Psoas muscle (tissue), 8 donors: ENCODE measurements around the gene DAPK3. TPM values are rescaled to one million over a fixed set of nuclear protein-coding genes. Genes with fewer than 3 reads are reported as not detected.
"Not testable (repeated sequence)": the region's sequence is repeated elsewhere in the genome, so short reads cannot be mapped to it uniquely, and the experiment has no call there.

Source experiments
- ATAC-seq, 4 donors: fragments of 200-7000 bp; cut with Tn5 transposase; one replicate each; pipeline ENCODE4 v1.9.1; 2020; ENCODE audit warnings: moderate library complexity in 3 of 4, mild to moderate bottlenecking in 2 of 4
- DNase-seq, 2 donors: peaks; one replicate each; pipeline ENCODE4 v3.0.0-alpha.2; 2020
- H3K27ac ChIP-seq: fragments of 200-600 bp; one replicate; pipeline ENCODE4 v1.8.0; 2022
- H3K27me3 ChIP-seq, 3 donors: fragments of 200-600 bp in 1 of 3; one replicate each; pipeline versions ENCODE4 v1.6.1 to v1.8.0; 2013 to 2022; ENCODE audit warnings: low read length in 2 of 3, mild to moderate bottlenecking in 2 of 3, moderate library complexity in 1 of 3; ENCODE audit not compliant: insufficient read depth in 3 of 3
- H3K36me3 ChIP-seq, 2 donors: fragments of 200-600 bp in 1 of 2; one replicate each; pipeline versions ENCODE4 v1.6.1 to v1.8.0; 2013 to 2022; ENCODE audit warnings: low read depth in 1 of 2, mild to moderate bottlenecking in 1 of 2, moderate library complexity in 1 of 2; ENCODE audit not compliant: insufficient read depth in 1 of 2
- H3K4me1 ChIP-seq: fragments of 200-600 bp; one replicate; pipeline ENCODE4 v1.8.0; 2022
- H3K4me3 ChIP-seq: fragments of 200-600 bp; one replicate; pipeline ENCODE4 v1.8.0; 2022; ENCODE audit warnings: mild to moderate bottlenecking
- H3K9me3 ChIP-seq: fragments of 200-600 bp; one replicate; pipeline ENCODE4 v1.8.0; 2022
- WGBS, 3 donors: extraction: QIAGEN DNeasy Blood & Tissue Kit; methylation state at CpG; one replicate each; pipeline versions ENCODE4 v1.1.6 to v1.1.7; 2013; 5-methylcytosine and 5-hydroxymethylcytosine counted together
- intact Hi-C, 2 donors: fragments of 100-400 bp; cut with DNase I; formaldehyde crosslinking; loops; one replicate each; pipeline versions ENCODE4 v1.11.0 to v1.14.2; 2022
- polyA plus RNA-seq, 3 donors: library from polyadenylated mRNA; stranded (reverse); fragments of 200-250 nt; gene quantifications; one replicate each; pipeline ENCODE4 v1.2.3, GENCODE V29; 2013
- total RNA-seq, 4 donors: library from RNA; stranded (reverse); fragmentation: NEBNext Ultra II Directional in 2 of 4; extraction: Animal tissue kit (Norgen Biotek cat#: 25700) in 2 of 4; gene quantifications; one replicate each; pipeline versions ENCODE4 v1.2.1 to v1.2.4, GENCODE V29; 2021 to 2023
- TF ChIP-seq, protein P1 (sequence below): fragments of 200-600 bp; IDR thresholded peaks from one replicate; pipeline ENCODE4 v1.8.0; 2022; ENCODE audit warnings: antibody characterized with exemption
- donor health status: healthy with polysubstance abuse.
- donor health status: DM: no; HTN: no; CAD: no; lungs with moderate emphysema.
- donor health status: Bipolar disorder and iron deficiency.
- donor health status: healthy.
- donor health status: DM: yes; HTN: yes; CAD: no.
- donor health status: DM: no; HTN: no; CAD: no.
- donor health status: DM: no; HTN: no; CAD: no.
- donor health status: DM: yes; HTN: yes; CAD: no.

DAPK3 gene
- total and polyA plus RNA-seq, 7 donors: 92.6 to 176 (median 142) TPM

DNA sequence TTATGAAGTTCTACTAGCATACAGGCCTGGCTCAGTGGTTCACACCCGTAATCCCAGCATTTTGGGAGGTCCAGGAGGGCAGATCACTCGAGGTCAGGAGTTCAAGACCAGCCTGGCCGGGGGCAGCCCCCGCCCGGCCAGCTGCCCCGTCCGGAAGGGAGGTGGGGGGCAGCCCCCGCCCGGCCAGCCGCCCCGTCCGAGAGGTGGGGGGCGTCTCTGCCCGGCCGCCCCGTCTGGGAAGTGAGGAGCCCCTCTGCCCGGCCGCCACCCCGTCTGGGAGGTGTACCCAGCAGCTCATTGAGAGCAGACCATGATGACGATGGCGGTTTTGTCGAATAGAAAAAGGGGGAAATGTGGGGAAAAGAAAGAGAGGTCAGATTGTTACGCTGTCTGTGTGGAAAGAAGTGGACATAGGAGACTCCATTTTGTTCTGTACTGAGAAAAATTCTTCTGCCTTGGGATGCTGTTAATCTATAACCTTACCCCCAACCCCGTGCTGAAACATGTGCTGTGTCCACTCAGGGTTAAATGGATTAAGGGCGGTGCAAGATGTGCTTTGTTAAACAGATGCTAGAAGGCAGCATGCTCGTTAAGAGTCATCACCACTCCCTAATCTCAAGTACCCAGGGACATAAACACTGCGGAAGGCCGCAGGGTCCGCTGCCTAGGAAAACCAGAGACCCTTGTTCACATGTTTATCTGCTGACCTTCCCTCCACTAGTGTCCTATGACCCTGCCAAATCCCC is 27.9 kb upstream of the DAPK3 start:
- H3K4me1 ChIP-seq, H3K4me3 ChIP-seq, DNase-seq, intact Hi-C loops, H3K9me3 ChIP-seq, ATAC-seq, H3K27me3 ChIP-seq, H3K36me3 ChIP-seq, H3K27ac ChIP-seq: not testable (repeated sequence)
- 80 to 85% (median 84%) methylated on average over 27 to 29 of the region's 29 CpGs for WGBS, 3 donors

DNA sequence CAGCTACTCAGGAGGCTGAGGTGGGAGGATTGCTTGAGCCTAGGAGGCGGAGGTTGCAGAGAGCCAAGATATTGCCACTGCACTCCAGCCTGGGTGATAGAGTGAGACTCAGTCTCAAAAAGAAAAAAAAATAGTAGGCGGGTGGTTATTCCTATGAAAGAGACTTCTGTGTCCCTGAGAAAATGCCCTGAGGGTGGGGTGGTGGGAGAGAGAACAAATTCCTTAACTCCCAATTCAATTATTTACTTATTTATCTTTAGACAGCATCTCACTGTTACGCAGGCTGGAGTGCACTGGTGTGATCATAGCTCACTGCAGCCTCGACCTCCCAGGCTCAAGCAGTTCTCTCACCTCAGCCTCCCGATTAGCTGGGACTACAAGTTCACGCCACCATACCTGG is 24.7 kb upstream of the DAPK3 start:
- no peaks in the 10 kb centered on the region for H3K9me3 ChIP-seq
- no peaks in the 10 kb centered on the region for H3K4me1 ChIP-seq
- no peak overlapping the region for H3K27ac ChIP-seq
- no peaks in the 10 kb centered on the region for H3K36me3 ChIP-seq
- intact Hi-C loops: no loop called here
- no peak for ATAC-seq
- 76 to 86% (median 83%) methylated on average over 6 of the region's 6 CpGs for WGBS, 3 donors
- H3K4me3 ChIP-seq: no peak overlapping the region
- no peak for DNase-seq
- H3K27me3 ChIP-seq: no peaks in the 10 kb centered on the region
- TF ChIP-seq, protein P1, sequence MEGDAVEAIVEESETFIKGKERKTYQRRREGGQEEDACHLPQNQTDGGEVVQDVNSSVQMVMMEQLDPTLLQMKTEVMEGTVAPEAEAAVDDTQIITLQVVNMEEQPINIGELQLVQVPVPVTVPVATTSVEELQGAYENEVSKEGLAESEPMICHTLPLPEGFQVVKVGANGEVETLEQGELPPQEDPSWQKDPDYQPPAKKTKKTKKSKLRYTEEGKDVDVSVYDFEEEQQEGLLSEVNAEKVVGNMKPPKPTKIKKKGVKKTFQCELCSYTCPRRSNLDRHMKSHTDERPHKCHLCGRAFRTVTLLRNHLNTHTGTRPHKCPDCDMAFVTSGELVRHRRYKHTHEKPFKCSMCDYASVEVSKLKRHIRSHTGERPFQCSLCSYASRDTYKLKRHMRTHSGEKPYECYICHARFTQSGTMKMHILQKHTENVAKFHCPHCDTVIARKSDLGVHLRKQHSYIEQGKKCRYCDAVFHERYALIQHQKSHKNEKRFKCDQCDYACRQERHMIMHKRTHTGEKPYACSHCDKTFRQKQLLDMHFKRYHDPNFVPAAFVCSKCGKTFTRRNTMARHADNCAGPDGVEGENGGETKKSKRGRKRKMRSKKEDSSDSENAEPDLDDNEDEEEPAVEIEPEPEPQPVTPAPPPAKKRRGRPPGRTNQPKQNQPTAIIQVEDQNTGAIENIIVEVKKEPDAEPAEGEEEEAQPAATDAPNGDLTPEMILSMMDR: no peak

DNA sequence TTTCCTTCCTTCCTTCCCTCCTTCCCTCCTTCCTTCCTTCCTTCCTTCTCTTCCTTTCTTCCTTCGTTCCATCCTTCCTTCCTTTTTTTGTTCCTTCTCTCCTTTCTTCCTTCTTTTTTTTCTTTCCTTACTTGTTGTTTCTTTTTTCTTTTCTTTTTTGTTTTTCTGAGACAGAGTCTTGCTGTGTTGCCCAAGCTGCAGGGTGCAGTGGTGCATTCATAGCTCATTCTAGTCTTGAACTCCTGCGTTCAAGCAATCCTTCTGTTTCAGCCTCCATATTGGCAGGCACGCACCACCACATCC is 19.9 kb upstream of the DAPK3 start:
- 81 to 87% (median 82%) methylated on average over 3 of the region's 3 CpGs for WGBS, 3 donors
- no peaks in the 10 kb centered on the region for H3K36me3 ChIP-seq
- TF ChIP-seq, protein P1: no peak
- H3K27ac ChIP-seq: no peak overlapping the region
- peaks cover 19% of the 10 kb centered on the region for H3K4me1 ChIP-seq
- ATAC-seq (no peak), DNase-seq (no peak)
- intact Hi-C loops: no loop called here
- H3K27me3 ChIP-seq: no peaks in the 10 kb centered on the region
- H3K4me3 ChIP-seq: no peak overlapping the region
- no peaks in the 10 kb centered on the region for H3K9me3 ChIP-seq

DNA sequence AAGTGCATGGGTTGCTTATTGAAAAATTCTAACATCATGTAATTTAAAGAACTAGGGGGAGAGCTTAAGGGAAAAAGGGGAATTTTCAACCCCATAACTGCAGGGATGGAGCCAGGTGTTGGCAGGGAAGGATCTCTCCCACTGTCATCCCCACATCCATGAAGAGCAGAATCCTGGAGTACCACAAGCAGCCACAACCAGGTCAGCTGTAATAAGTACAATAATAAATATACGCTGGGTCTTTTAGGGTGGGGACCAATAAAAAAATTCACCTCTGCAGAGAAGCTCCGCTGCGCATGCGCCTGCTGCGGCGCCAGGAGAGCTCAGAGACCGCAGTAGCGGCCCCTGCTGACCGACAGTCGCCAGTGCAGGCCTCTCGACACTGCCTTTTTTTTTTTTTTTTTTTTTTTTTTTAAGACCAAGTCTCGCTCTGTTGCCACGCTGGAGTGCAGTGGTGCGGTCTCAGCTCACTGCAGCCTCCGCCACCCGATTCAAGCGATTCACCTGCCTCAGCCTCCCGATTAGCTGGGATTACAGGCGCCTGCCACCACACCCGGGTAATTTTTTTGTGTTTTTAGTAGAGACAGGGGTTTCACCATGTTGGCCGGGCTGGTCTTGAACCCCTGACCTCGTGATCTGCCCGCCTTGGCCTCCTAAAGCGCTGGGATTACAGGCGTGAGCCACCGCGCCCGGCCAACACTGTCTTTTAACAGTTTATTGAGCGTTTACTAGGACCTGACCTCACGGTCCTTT is 16.9 kb upstream of the DAPK3 start:
- intact Hi-C loops: loop anchor here (5.0 to 10.0 kb wide), 4 partner anchors 165 to 225 kb away; partner anchors contain the start of genes APBA3 (in 2 of the 2) and MRPL54 (in 2 of the 2)
- 8 to 10% (median 8%) methylated on average over 28 to 30 of the region's 30 CpGs for WGBS, 3 donors
- ATAC-seq: peak in 3 of 4 donors; percentile 11 to 32 (median 16)
- Histone ChIP-seq H3K27ac (peak overlapping the region; percentile 41), H3K4me3 (peak overlapping the region; percentile 91), H3K27me3 (no peaks in the 10 kb centered on the region), H3K36me3 (peaks cover 13 to 18% of the 10 kb centered on the region in 2 donors), H3K9me3 (no peaks in the 10 kb centered on the region), H3K4me1 (peaks cover 32% of the 10 kb centered on the region)
- DNase-seq: peak; percentile 87 to 95
- TF ChIP-seq, protein P1: peak; percentile 88
